ENCODE measurements around the gene TAGLN2.

The TAGLN2 gene

DNA sequence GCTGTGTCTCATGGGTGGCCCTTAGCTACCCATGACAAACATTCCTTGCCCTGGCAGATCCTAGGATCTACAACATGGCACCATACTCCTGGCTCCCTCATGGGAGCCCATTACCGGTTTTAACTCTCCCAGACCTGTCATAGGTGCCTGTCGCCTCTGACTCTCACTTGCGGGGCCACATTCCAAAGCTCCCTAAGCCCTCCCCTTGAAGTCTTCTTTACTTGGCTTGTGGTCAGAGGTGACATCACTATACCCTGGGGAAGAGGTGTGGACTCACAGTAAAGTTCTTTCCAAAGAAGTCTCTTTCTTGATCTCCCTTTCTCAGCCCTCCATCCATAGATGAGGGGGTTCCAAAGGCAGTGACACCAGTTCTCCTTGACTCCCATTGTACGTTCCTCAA, 34.1 kb upstream of the TAGLN2 start:
- Histone ChIP-seq H3K27me3 (ENCODE audit: control insufficient read depth, insufficient read depth, low read length) (no peaks in the 10 kb centered on the region), H3K9ac (ENCODE audit: low read length) (no peak overlapping the region), H3K4me1 (ENCODE audit: control insufficient read depth, insufficient read depth, low read length) (peaks cover 16% of the 10 kb centered on the region), H3K36me3 (ENCODE audit: control insufficient read depth, insufficient read depth, low read length) (no peaks in the 10 kb centered on the region), H3K9me3 (ENCODE audit: control insufficient read depth, low read length) (no peaks in the 10 kb centered on the region), H3K4me3 (ENCODE audit: low read length) (no peak overlapping the region)

DNA sequence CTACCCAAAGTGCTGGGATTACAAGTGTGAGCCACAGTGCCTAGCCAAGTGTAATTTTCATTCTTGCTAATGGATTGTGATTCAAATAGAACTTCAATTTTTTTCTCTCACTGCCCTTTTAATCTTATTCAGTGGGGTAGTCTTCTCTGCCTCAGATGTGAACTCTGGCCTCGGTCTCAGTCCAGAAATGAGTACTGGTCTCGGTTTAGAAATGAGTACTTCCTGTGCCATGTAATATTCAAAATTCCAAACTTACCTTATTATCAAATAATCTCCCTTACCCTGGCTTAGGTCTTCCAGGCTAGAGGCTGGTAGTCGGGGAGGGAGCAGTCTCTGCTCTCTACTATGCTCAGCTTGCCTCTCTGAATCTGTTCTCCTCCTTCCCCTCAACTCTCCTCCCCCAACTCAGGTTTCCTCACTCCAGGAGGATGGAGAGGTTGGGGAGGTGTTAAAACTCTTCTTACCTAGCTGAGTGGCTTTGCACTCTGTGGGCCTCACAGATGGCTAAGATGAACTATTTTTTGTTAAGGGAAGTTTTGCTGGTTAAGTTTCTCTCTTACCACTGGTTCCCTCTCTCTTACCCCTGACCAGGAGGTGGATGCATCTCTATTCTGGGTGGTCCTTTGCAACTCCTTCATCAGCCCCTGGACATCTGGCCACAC, 33.5 kb upstream of the TAGLN2 start:
- Histone ChIP-seq H3K4me3 (ENCODE audit: low read length) (no peak overlapping the region), H3K9me3 (ENCODE audit: control insufficient read depth, low read length) (no peaks in the 10 kb centered on the region), H3K36me3 (ENCODE audit: control insufficient read depth, insufficient read depth, low read length) (no peaks in the 10 kb centered on the region), H3K9ac (ENCODE audit: low read length) (no peak overlapping the region), H3K27me3 (ENCODE audit: control insufficient read depth, insufficient read depth, low read length) (no peaks in the 10 kb centered on the region), H3K4me1 (ENCODE audit: control insufficient read depth, insufficient read depth, low read length) (peaks cover 21% of the 10 kb centered on the region)

DNA sequence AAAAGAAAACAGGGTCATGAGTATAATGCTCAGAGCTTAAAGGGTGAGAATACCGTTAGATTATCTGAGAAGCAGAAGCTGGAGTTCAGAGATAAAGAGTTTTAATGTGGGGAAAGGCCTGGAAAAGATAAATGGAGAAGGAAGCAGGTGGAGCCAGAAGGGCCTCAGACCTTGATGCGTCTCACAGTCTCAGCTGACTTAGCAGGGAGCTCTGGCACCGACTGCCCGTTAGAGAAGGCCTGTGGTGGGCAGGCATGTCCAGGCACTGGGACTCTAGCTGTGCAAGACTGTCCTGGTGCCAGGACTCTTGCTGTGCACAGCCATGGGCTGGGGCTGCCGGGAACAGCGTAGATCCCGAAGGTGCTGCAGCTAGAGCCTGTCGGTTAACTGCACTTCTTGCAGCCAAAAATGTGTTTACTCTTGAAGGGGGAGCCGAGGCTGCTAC, 32.5 kb upstream of the TAGLN2 start:
- H3K27me3 ChIP-seq (ENCODE audit: control insufficient read depth, insufficient read depth, low read length) = no peaks in the 10 kb centered on the region
- H3K36me3 ChIP-seq (ENCODE audit: control insufficient read depth, insufficient read depth, low read length) = no peaks in the 10 kb centered on the region
- peaks cover 23% of the 10 kb centered on the region for H3K4me1 ChIP-seq (ENCODE audit: control insufficient read depth, insufficient read depth, low read length)
- no peak overlapping the region for H3K4me3 ChIP-seq (ENCODE audit: low read length)
- no peak overlapping the region for H3K9ac ChIP-seq (ENCODE audit: low read length)
- H3K9me3 ChIP-seq (ENCODE audit: control insufficient read depth, low read length) = no peaks in the 10 kb centered on the region

DNA sequence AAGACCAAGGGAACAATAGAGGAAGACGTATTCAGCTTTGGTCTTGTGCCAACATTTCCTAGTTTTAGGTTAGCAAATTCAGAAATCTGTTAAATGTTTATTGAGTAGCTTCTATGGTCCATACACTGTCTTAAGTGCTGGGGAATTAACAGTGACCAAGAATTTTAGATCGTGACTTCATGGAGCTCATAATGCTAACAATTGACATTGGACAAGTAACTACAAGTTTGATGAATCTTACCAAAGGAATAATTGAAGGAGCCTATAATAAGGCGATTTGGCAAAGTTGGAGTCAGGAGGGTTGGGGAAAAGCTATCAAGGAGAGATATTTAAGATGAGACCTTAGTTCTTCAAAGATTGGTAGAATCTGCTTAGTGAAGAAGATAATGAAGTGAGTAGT, 30.1 kb upstream of the TAGLN2 start:
- Histone ChIP-seq H3K9me3 (ENCODE audit: control insufficient read depth, low read length) (no peaks in the 10 kb centered on the region), H3K36me3 (ENCODE audit: control insufficient read depth, insufficient read depth, low read length) (no peaks in the 10 kb centered on the region), H3K9ac (ENCODE audit: low read length) (no peak overlapping the region), H3K4me1 (ENCODE audit: control insufficient read depth, insufficient read depth, low read length) (peaks cover 21% of the 10 kb centered on the region), H3K27me3 (ENCODE audit: control insufficient read depth, insufficient read depth, low read length) (no peaks in the 10 kb centered on the region), H3K4me3 (ENCODE audit: low read length) (no peak overlapping the region)

DNA sequence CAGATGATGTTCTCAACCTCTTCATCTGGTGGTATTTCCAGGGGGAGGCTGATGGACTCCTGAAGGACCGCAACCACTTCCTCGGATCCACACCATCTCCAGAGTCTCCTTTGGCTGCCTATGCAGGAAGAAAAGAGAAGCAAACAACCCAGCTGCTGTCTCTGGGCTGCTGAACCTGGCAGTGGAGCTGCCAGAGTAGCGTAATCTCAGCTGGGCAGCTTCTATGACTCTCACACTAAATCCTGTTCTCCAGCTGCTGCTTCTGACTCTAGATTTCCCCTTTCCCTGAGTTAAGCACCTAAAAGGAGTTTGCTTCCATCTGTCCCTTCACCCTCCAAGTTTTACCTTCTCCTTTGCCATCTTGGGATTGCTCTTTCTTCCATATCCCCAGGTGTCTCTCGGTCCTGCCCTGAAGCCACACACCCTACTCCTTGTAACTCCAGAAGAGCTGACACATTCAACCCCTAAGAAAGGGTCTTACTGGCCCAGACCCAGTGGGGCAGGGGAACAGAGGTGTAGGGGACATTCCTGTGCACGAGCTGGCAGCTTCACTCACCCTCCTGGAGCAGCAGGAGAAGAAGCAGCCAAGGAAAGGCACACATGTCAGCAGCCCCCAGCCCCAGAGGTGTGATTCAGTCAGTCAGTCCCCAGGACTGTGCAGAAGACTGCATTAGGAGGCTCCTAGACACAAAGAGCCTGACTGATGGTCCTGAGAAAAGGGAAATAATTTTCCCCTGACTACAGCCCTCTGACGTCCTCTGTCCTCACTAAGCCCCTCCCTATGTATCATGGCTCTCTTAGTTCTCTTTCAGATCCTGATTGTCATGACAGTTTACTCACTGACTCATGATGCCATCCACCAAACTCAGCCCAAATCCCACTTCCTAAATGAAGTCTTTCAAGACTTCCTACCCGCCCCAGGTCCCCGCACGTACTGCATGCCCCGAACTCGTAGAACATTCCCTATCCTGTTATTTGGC, 28.5 kb upstream of the TAGLN2 start, which contains the start of gene SLAMF9:
SLAMF9 (minus strand) TSS at position 702 of the 980 bp plus-strand sequence; CDS start at position 602, 100 bp downstream.
- H3K9me3 ChIP-seq (ENCODE audit: control insufficient read depth, low read length) = no peaks in the 10 kb centered on the region

DNA sequence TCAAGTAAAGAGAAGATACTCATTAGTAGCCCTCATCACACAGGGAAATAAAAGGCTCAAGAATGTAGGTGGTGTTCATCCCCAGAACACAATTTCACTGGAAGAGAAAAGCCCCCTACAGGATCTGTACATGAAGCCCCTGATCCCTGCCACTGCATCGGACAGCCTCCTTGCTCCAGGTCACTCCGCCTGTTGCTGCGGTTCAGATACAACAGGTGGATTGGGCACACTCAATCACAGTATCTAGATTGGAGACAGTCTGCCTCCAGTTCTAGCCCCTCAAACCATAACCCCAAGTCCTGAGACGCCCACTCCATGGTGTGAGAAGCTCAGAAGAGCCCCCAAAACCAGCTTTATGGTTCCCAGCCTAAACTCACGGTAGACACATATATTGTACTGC, 27.6 kb upstream of the TAGLN2 start:
- Histone ChIP-seq H3K27me3 (ENCODE audit: control insufficient read depth, insufficient read depth, low read length) (no peaks in the 10 kb centered on the region), H3K4me3 (ENCODE audit: low read length) (no peak overlapping the region), H3K9me3 (ENCODE audit: control insufficient read depth, low read length) (no peaks in the 10 kb centered on the region), H3K36me3 (ENCODE audit: control insufficient read depth, insufficient read depth, low read length) (no peaks in the 10 kb centered on the region), H3K9ac (ENCODE audit: low read length) (no peak overlapping the region), H3K4me1 (ENCODE audit: control insufficient read depth, insufficient read depth, low read length) (peaks cover 31% of the 10 kb centered on the region)

More for the DNA sequence above, 28.5 kb upstream of the TAGLN2 start, which contains the start of gene SLAMF9:
- H3K36me3 ChIP-seq (ENCODE audit: control insufficient read depth, insufficient read depth, low read length) = no peaks in the 10 kb centered on the region
- H3K27me3 ChIP-seq (ENCODE audit: control insufficient read depth, insufficient read depth, low read length) = no peaks in the 10 kb centered on the region
- no peak within 1 kb of the TSS for H3K9ac ChIP-seq (ENCODE audit: low read length)
- H3K4me1 ChIP-seq (ENCODE audit: control insufficient read depth, insufficient read depth, low read length) = peaks cover 24% of the 10 kb centered on the region
- H3K4me3 ChIP-seq (ENCODE audit: low read length) = no peak within 1 kb of the TSS

DNA sequence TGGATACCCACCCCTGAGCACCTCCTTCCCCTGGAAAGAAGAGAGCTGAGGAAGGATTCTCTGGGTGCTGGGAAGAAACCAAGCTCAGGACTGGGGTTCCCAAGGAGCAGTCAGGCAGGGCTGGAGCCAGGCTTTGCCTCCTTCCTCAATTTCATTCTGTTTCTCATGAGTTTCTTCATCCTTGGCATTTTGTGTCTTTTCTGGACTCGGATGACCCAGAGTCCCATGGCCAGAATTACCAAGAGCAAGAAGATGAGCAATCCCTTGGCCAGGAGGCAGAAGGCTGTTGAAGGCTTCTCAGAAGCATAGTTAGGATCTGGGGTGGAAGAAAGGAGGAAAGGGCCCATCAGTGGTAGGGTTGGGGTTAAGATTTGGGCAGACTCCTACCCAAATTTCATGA, 26.2 kb upstream of the TAGLN2 start:
- Histone ChIP-seq H3K4me1 (ENCODE audit: control insufficient read depth, insufficient read depth, low read length) (peaks cover 36% of the 10 kb centered on the region), H3K9me3 (ENCODE audit: control insufficient read depth, low read length) (no peaks in the 10 kb centered on the region), H3K27me3 (ENCODE audit: control insufficient read depth, insufficient read depth, low read length) (no peaks in the 10 kb centered on the region), H3K9ac (ENCODE audit: low read length) (no peak overlapping the region), H3K4me3 (ENCODE audit: low read length) (no peak overlapping the region), H3K36me3 (ENCODE audit: control insufficient read depth, insufficient read depth, low read length) (no peaks in the 10 kb centered on the region)

DNA sequence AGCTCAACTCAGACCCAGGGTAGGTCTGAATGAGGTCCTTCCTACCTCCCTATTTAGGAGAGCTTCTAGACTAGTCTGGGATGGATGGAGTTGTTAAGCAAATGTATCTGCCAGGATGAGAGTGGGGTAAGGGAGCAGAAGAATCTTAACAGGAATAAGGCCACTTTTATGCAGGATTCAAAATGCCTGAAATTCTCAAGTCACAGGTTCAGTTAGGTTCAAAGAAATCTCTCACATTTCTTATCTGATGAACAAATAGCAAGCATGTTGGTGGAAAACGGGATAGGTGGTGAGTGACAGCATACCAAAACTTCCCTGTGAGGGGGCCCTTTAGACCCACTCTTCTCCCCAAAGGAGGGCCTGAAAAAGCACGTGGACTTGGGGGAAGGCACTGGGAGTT, 25.7 kb upstream of the TAGLN2 start:
- Histone ChIP-seq H3K4me3 (ENCODE audit: low read length) (no peak overlapping the region), H3K27me3 (ENCODE audit: control insufficient read depth, insufficient read depth, low read length) (no peaks in the 10 kb centered on the region), H3K9ac (ENCODE audit: low read length) (no peak overlapping the region), H3K9me3 (ENCODE audit: control insufficient read depth, low read length) (no peaks in the 10 kb centered on the region), H3K4me1 (ENCODE audit: control insufficient read depth, insufficient read depth, low read length) (peaks cover 42% of the 10 kb centered on the region), H3K36me3 (ENCODE audit: control insufficient read depth, insufficient read depth, low read length) (no peaks in the 10 kb centered on the region)

DNA sequence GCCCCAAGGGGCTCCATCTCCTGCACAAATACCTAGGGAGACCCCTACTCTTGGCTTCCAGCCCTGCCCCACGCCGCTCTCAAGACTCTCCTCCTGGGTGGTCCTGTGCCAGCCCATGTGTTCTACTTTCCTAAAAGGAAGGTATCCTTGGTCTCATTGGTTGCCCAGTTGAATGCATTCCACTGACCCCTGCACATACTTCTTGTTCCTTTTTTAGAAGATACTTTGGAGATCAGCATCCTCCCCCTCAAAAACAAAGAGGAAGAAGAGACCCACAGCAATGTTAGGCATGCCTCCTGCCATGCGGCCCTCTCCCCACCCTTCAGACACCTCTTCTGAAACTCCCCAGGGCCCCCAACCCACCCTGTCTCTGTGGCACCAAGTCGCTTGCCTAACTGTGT, 24.7 kb upstream of the TAGLN2 start:
- H3K36me3 ChIP-seq (ENCODE audit: control insufficient read depth, insufficient read depth, low read length) = no peaks in the 10 kb centered on the region
- H3K4me1 ChIP-seq (ENCODE audit: control insufficient read depth, insufficient read depth, low read length) = peaks cover 44% of the 10 kb centered on the region
- peaks cover 3% of the 10 kb centered on the region for H3K27me3 ChIP-seq (ENCODE audit: control insufficient read depth, insufficient read depth, low read length)
- no peak overlapping the region for H3K9ac ChIP-seq (ENCODE audit: low read length)
- H3K9me3 ChIP-seq (ENCODE audit: control insufficient read depth, low read length) = no peaks in the 10 kb centered on the region
- no peak overlapping the region for H3K4me3 ChIP-seq (ENCODE audit: low read length)

DNA sequence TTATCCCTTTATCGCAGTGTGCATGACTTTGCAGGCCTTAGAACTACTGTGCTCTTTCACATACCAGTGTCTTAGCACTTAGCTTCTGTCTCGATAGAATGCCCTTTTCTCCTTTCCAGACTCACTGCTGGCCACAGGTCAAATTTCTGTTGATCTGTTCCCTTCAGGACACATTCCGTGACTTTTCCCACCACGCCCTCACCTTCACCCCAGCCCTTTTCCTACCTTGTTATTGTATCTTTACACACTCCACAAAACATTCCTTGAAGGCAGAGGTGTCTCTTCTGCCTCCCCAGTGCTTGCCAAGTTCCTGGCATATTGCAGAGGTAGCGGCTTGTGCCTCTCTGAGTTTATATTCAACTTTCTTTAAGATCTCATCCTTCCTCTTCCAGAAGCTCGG, 23.8 kb upstream of the TAGLN2 start:
- Histone ChIP-seq H3K4me1 (ENCODE audit: control insufficient read depth, insufficient read depth, low read length) (peaks cover 44% of the 10 kb centered on the region), H3K4me3 (ENCODE audit: low read length) (no peak overlapping the region), H3K27me3 (ENCODE audit: control insufficient read depth, insufficient read depth, low read length) (peaks cover 3% of the 10 kb centered on the region), H3K9ac (ENCODE audit: low read length) (no peak overlapping the region), H3K9me3 (ENCODE audit: control insufficient read depth, low read length) (no peaks in the 10 kb centered on the region), H3K36me3 (ENCODE audit: control insufficient read depth, insufficient read depth, low read length) (no peaks in the 10 kb centered on the region)

DNA sequence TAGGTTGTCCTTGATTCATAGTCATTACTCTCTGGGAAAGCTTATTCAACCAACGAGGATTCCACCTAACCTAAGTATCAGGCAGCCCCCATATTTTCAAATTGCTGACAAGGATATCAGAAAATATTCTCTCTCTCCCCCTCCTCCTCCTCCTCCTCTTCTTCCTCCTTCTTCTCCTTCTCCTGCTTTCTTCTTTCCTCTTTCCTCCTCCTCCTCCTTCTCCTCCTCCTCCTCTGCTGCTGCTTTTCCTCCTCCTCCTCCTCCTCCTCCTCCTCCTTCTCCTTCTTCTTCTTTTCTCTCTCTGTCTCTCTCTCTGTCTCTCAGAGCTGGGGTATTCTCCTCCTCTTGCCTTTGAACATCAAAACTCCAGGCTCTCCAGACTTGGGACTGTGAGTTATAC, 22.6 kb upstream of the TAGLN2 start:
- Histone ChIP-seq H3K4me3 (ENCODE audit: low read length) (no peak overlapping the region), H3K27me3 (ENCODE audit: control insufficient read depth, insufficient read depth, low read length) (peaks cover 3% of the 10 kb centered on the region), H3K9me3 (ENCODE audit: control insufficient read depth, low read length) (no peaks in the 10 kb centered on the region), H3K36me3 (ENCODE audit: control insufficient read depth, insufficient read depth, low read length) (no peaks in the 10 kb centered on the region), H3K4me1 (ENCODE audit: control insufficient read depth, insufficient read depth, low read length) (peaks cover 51% of the 10 kb centered on the region), H3K9ac (ENCODE audit: low read length) (no peak overlapping the region)

Data from mucosa of stomach (tissue), 1 donor.